CD4-positive, alpha-beta T cell (primary cell): ENCODE results near the gene C16orf87. TPM values are rescaled to one million over a fixed set of nuclear protein-coding genes. Genes with fewer than 3 reads are reported as not detected.
A peak's percentile ranks its signal among the peaks of the same experiment; 100 is the strongest.

Source experiments
- ATAC-seq: fragments of 200-7000 bp; cut with Tn5 transposase; one replicate; pipeline ENCODE4 v1.10.0; 2022; ENCODE audit warnings: mild to moderate bottlenecking; ENCODE audit not compliant: poor library complexity
- CTCF ChIA-PET: fragments of 350-600 bp; sonication (Branson Sonifier 250); formaldehyde crosslinking; loops from one replicate; lab custom pipeline; 2021; ENCODE audit warnings: antibody characterized with exemption, inconsistent platforms; lab: Charles Lee
- POLR2A ChIA-PET: fragments of 350-600 bp; sonication (Branson Sonifier 250); formaldehyde crosslinking; loops from one replicate; lab custom pipeline; 2021; ENCODE audit warnings: antibody characterized with exemption, inconsistent platforms; lab: Charles Lee
- DNase-seq, 14 experiments: peaks; one replicate each; pipeline ENCODE4 v3.0.0-alpha.2; 2013 to 2020; ENCODE audit warnings: mixed read lengths in 2 of 14
- H3K27ac ChIP-seq, 2 donors: one replicate each; pipeline versions ENCODE4 v1.5.1 to v1.7.0; 2013; ENCODE audit warnings: low read length in 2 of 2, low read depth in 1 of 2, mild to moderate bottlenecking in 1 of 2
- H3K27me3 ChIP-seq, 2 experiments: 1 replicate in 1 of 2; 2 replicates in 1 of 2; pipeline versions ENCODE4 v1.6.1 to v1.7.0; 2013; ENCODE audit warnings: low read length in 2 of 2, control low read depth in 1 of 2, mild to moderate bottlenecking in 1 of 2, moderate library complexity in 1 of 2; ENCODE audit not compliant: insufficient read depth in 2 of 2, control insufficient read depth in 1 of 2
- H3K36me3 ChIP-seq: one replicate; pipeline ENCODE4 v1.6.1; 2013; ENCODE audit warnings: low read length, control low read depth; ENCODE audit not compliant: insufficient read depth
- H3K4me1 ChIP-seq: one replicate; pipeline ENCODE4 v1.6.1; 2013; ENCODE audit warnings: low read length, control low read depth; ENCODE audit not compliant: insufficient read depth
- H3K4me3 ChIP-seq: one replicate; pipeline ENCODE4 v1.5.1; 2013; ENCODE audit warnings: mild to moderate bottlenecking, low read length, moderate library complexity
- H3K9me3 ChIP-seq, 2 experiments: 1 replicate in 1 of 2; 2 replicates in 1 of 2; pipeline versions ENCODE4 v1.6.1 to v1.7.0; 2013; ENCODE audit warnings: low read length in 2 of 2, mild to moderate bottlenecking in 2 of 2, control low read depth in 1 of 2, moderate library complexity in 1 of 2; ENCODE audit not compliant: control insufficient read depth in 1 of 2, insufficient read depth in 1 of 2
- H3K27ac Mint-ChIP-seq: one replicate; pipeline ENCODE4 v1.8.0; 2020; ENCODE audit warnings: mixed read lengths
- H3K27me3 Mint-ChIP-seq: one replicate; pipeline ENCODE4 v1.8.0; 2021; ENCODE audit warnings: mixed read lengths
- H3K36me3 Mint-ChIP-seq: one replicate; pipeline ENCODE4 v1.8.0; 2021; ENCODE audit warnings: low read depth, mixed read lengths
- H3K4me1 Mint-ChIP-seq: one replicate; pipeline ENCODE4 v1.8.0; 2021; ENCODE audit warnings: low read depth, mixed read lengths
- H3K4me3 Mint-ChIP-seq: one replicate; pipeline ENCODE4 v1.8.0; 2020; ENCODE audit warnings: mild to moderate bottlenecking, mixed read lengths
- H3K9me3 Mint-ChIP-seq: one replicate; pipeline ENCODE4 v1.8.0; 2020; ENCODE audit warnings: mixed read lengths
- intact Hi-C, 2 experiments: fragments of 100-400 bp; cut with DNase I in 1 of 2; cut with micrococcal nuclease in 1 of 2; formaldehyde crosslinking; loops; one replicate each; pipeline versions ENCODE4 v1.15.1 to v1.9.0; 2023 to 2025; cut with DNase I, micrococcal nuclease
- total RNA-seq, 174 experiments: library from RNA in 2 of 174; stranded (reverse) in 2 of 174; gene quantifications; one replicate each; pipeline ENCODE4 v1.2.3 and lab custom pipeline; 2021 to 2026
- TF ChIP-seq, protein P1 (sequence below): fragments of 200-600 bp; IDR thresholded peaks from one replicate; pipeline ENCODE4 v1.8.0; 2022; ENCODE audit warnings: antibody characterized with exemption, mild to moderate bottlenecking

Gene C16orf87
- total RNA-seq, 2 experiments from 2014 or later = 20.6 to 22.6 TPM

DNA sequence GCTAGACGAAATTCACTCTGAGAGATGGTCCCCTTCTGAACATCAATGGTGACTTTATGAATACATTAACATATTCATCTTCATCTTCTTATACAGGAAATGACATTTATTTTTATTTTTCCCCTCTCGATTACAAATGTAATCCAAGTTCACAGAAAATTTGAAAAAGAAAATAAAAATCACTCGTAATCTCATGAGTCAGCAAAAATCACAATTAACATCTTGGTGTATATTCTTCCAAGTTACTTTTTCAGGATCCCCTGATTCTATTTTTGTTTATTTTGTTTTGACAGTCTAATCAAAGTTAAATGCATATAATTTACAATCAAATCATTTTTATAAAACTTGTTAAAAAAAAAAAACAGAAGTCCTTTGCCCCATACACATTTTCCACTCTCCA lies 27.6 kb downstream of the C16orf87 start:
- H3K36me3 ChIP-seq = peaks cover 5% of the 10 kb centered on the region
- H3K4me1 ChIP-seq = no peaks in the 10 kb centered on the region
- Mint-ChIP-seq H3K4me1 (peaks cover 32% of the 10 kb centered on the region), H3K27ac (no peak overlapping the region), H3K9me3 (no peaks in the 10 kb centered on the region), H3K4me3 (no peak overlapping the region), H3K27me3 (no peaks in the 10 kb centered on the region), H3K36me3 (peaks cover 21% of the 10 kb centered on the region)
- no peaks in the 10 kb centered on the region for H3K9me3 ChIP-seq
- DNase-seq (no peak), ATAC-seq (no peak)
- H3K27ac ChIP-seq = no peak overlapping the region
- POLR2A ChIA-PET = no interaction called here
- TF ChIP-seq, protein P1, sequence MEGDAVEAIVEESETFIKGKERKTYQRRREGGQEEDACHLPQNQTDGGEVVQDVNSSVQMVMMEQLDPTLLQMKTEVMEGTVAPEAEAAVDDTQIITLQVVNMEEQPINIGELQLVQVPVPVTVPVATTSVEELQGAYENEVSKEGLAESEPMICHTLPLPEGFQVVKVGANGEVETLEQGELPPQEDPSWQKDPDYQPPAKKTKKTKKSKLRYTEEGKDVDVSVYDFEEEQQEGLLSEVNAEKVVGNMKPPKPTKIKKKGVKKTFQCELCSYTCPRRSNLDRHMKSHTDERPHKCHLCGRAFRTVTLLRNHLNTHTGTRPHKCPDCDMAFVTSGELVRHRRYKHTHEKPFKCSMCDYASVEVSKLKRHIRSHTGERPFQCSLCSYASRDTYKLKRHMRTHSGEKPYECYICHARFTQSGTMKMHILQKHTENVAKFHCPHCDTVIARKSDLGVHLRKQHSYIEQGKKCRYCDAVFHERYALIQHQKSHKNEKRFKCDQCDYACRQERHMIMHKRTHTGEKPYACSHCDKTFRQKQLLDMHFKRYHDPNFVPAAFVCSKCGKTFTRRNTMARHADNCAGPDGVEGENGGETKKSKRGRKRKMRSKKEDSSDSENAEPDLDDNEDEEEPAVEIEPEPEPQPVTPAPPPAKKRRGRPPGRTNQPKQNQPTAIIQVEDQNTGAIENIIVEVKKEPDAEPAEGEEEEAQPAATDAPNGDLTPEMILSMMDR = no peak
- no peaks in the 10 kb centered on the region for H3K27me3 ChIP-seq
- CTCF ChIA-PET = no interaction called here
- H3K4me3 ChIP-seq = no peak overlapping the region
- intact Hi-C loops = no loop called here

DNA sequence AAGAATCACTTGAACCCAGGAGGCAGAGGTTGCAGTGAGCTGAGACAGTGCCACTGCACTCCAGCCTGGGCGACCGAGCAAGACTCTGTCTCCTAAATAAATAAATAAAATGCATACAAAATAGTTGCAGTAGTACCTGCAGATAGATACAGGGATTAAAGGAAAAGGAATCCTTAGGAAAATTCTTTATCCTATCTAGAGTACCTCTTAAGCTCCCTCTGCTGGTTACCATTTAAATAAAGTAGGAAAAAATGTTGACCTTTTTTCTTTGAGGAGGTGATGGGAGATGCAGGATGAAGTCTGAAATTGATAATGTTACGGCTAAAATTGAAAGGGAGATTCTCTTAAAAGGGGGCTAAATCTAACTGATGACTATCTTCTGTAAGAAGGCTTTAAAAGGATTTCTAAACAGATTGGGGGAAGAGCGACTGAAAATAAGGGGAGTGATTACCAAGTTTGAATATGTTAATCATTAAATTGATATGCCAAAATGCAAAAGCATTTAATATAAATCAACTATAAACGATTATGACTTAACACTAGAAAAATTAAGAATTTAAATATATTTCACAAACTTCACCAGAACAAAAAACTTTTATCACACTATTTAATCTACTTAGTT lies 29.4 kb downstream of the C16orf87 start:
- no peak overlapping the region for H3K4me3 ChIP-seq
- H3K27me3 ChIP-seq = no peaks in the 10 kb centered on the region
- Mint-ChIP-seq H3K27ac (no peak overlapping the region), H3K36me3 (peaks cover 21% of the 10 kb centered on the region), H3K4me3 (no peak overlapping the region), H3K4me1 (peaks cover 24% of the 10 kb centered on the region), H3K9me3 (peaks cover 4% of the 10 kb centered on the region), H3K27me3 (no peaks in the 10 kb centered on the region)
- peaks cover 4% of the 10 kb centered on the region in 2 experiments for H3K9me3 ChIP-seq
- no peaks in the 10 kb centered on the region for H3K4me1 ChIP-seq
- DNase-seq = no peak
- POLR2A ChIA-PET = interaction anchor here (1.0 to 1.9 kb wide), 3 partner anchors 12 to 172 kb away, joined by 3 to 5 read pairs (median 3); partner anchors contain the start of genes C16orf87 and DNAJA2
- ATAC-seq = no peak
- CTCF ChIA-PET = interaction anchor here (0.5 to 1.5 kb wide), 2 partner anchors 13 to 34 kb away, joined by 4 read pairs; no protein-coding TSS in a partner anchor
- peaks cover 5% of the 10 kb centered on the region for H3K36me3 ChIP-seq
- intact Hi-C loops = no loop called here
- TF ChIP-seq, protein P1 = peak; percentile 45
- H3K27ac ChIP-seq = no peak overlapping the region

DNA sequence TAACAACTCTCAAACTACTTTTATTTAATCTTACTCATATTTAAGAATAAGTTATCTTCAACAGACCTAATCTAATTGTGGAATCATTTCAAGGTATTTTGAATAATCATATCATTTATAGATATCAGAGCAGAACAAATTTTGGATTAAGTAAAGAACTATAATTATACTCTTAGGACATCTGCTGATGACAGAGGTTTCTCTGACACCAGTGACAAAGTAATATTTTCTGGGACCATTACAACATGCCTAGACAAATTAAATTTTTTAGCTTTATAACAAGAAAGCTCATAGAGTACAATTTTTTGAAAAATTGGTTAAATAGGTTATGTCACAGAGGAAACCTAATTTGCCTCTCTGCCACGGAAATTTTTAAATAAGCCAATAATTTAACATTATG lies 30.5 kb downstream of the C16orf87 start:
- Mint-ChIP-seq H3K9me3 (peaks cover 4% of the 10 kb centered on the region), H3K27me3 (no peaks in the 10 kb centered on the region), H3K4me3 (no peak overlapping the region), H3K4me1 (peaks cover 24% of the 10 kb centered on the region), H3K27ac (no peak overlapping the region), H3K36me3 (peaks cover 29% of the 10 kb centered on the region)
- no peak overlapping the region for H3K27ac ChIP-seq
- ChIA-PET CTCF (interaction anchor here (1.5 kb wide), 1 partner anchor 14 kb away, joined by 4 read pairs; no protein-coding TSS in a partner anchor), POLR2A (interaction anchor here (1.2 kb wide), 1 partner anchor 13 kb away, joined by 3 read pairs; no protein-coding TSS in a partner anchor)
- peaks cover 1% of the 10 kb centered on the region for H3K36me3 ChIP-seq
- H3K9me3 ChIP-seq = peaks cover 8 to 9% of the 10 kb centered on the region in 2 experiments
- DNase-seq (no peak), ATAC-seq (no peak)
- TF ChIP-seq, protein P1 = no peak
- intact Hi-C loops = no loop called here
- H3K4me3 ChIP-seq = no peak overlapping the region
- H3K27me3 ChIP-seq = no peaks in the 10 kb centered on the region
- no peaks in the 10 kb centered on the region for H3K4me1 ChIP-seq
